Measurements from ENCODE around the gene ANXA7. TPM values are rescaled to one million over a fixed set of nuclear protein-coding genes. Genes with fewer than 3 reads are reported as not detected.

The ANXA7 gene
- total RNA-seq, 1 donor, result 143 TPM

- Histone ChIP-seq H3K36me3 (ENCODE audit: insufficient read depth, low read length) (peaks cover 38% of the 10 kb centered on the region), H3K4me1 (ENCODE audit: insufficient read depth, low read length) (no peaks in the 10 kb centered on the region), H3K4me3 (ENCODE audit: insufficient read depth, low read length) (no peak overlapping the region), H2AFZ (ENCODE audit: low read length) (no peak overlapping the region), H3K27me3 (ENCODE audit: insufficient read depth, low read length) (no peaks in the 10 kb centered on the region), H3K4me2 (ENCODE audit: insufficient read depth, low read length) (no peak overlapping the region), H3K27ac (ENCODE audit: low read depth, low read length) (no peak overlapping the region), H3K9me3 (ENCODE audit: low read depth, low read length) (no peaks in the 10 kb centered on the region), H3K79me2 (ENCODE audit: insufficient read depth, low read length) (no peaks in the 10 kb centered on the region), H4K20me1 (ENCODE audit: insufficient read depth, low read length) (no peaks in the 10 kb centered on the region)
- DNase-seq (ENCODE audit: insufficient read length, low spot score, missing footprints), result no peak
- TF ChIP-seq, protein P1, sequence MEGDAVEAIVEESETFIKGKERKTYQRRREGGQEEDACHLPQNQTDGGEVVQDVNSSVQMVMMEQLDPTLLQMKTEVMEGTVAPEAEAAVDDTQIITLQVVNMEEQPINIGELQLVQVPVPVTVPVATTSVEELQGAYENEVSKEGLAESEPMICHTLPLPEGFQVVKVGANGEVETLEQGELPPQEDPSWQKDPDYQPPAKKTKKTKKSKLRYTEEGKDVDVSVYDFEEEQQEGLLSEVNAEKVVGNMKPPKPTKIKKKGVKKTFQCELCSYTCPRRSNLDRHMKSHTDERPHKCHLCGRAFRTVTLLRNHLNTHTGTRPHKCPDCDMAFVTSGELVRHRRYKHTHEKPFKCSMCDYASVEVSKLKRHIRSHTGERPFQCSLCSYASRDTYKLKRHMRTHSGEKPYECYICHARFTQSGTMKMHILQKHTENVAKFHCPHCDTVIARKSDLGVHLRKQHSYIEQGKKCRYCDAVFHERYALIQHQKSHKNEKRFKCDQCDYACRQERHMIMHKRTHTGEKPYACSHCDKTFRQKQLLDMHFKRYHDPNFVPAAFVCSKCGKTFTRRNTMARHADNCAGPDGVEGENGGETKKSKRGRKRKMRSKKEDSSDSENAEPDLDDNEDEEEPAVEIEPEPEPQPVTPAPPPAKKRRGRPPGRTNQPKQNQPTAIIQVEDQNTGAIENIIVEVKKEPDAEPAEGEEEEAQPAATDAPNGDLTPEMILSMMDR (IDR thresholded peaks at IDR 0.05; ENCODE audit: extremely low read depth, low read depth, low read length), result no peak
Measured at GRCh38 chr10:73368238-73368637, 45.6 kb downstream of the ANXA7 start.

- Histone ChIP-seq H3K27ac (ENCODE audit: low read depth, low read length) (no peak overlapping the region), H3K9me3 (ENCODE audit: low read depth, low read length) (no peaks in the 10 kb centered on the region), H2AFZ (ENCODE audit: low read length) (no peak overlapping the region), H3K27me3 (ENCODE audit: insufficient read depth, low read length) (no peaks in the 10 kb centered on the region), H3K4me3 (ENCODE audit: insufficient read depth, low read length) (no peak overlapping the region), H3K79me2 (ENCODE audit: insufficient read depth, low read length) (no peaks in the 10 kb centered on the region), H3K4me1 (ENCODE audit: insufficient read depth, low read length) (no peaks in the 10 kb centered on the region), H3K36me3 (ENCODE audit: insufficient read depth, low read length) (peaks cover 38% of the 10 kb centered on the region), H3K4me2 (ENCODE audit: insufficient read depth, low read length) (no peak overlapping the region), H4K20me1 (ENCODE audit: insufficient read depth, low read length) (no peaks in the 10 kb centered on the region)
- no peak for DNase-seq (ENCODE audit: insufficient read length, low spot score, missing footprints)
- TF ChIP-seq, protein P1 (IDR thresholded peaks at IDR 0.05; ENCODE audit: extremely low read depth, low read depth, low read length), result no peak
Measured at GRCh38 chr10:73366381-73367298, 47.2 kb downstream of the ANXA7 start.

DNA sequence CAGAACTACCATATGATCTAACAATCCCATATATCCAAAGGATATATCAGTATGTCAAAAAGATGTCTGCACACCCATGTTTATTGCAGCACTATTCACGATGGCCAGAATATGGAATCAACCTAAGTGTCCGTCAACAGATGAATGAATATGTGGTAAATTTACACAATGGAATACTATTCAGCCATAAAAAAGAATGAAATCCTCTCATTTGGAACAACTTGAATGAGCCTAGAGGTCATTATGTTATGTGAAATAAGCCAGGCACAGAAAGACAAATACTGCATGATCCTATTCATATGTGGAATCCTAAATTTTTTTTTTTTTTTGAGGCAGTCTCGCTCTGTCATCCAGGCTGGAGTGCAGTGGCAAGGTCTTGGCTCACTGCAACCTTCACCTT is 48.9 kb downstream of the ANXA7 start:
- TF ChIP-seq, protein P1 (IDR thresholded peaks at IDR 0.05; ENCODE audit: extremely low read depth, low read depth, low read length), result no peak
- Histone ChIP-seq H3K36me3 (ENCODE audit: insufficient read depth, low read length) (peaks cover 31% of the 10 kb centered on the region), H3K4me2 (ENCODE audit: insufficient read depth, low read length) (no peak overlapping the region), H3K9me3 (ENCODE audit: low read depth, low read length) (no peaks in the 10 kb centered on the region), H2AFZ (ENCODE audit: low read length) (no peak overlapping the region), H3K79me2 (ENCODE audit: insufficient read depth, low read length) (no peaks in the 10 kb centered on the region), H3K4me1 (ENCODE audit: insufficient read depth, low read length) (no peaks in the 10 kb centered on the region), H3K27ac (ENCODE audit: low read depth, low read length) (no peak overlapping the region), H4K20me1 (ENCODE audit: insufficient read depth, low read length) (no peaks in the 10 kb centered on the region), H3K27me3 (ENCODE audit: insufficient read depth, low read length) (no peaks in the 10 kb centered on the region), H3K4me3 (ENCODE audit: insufficient read depth, low read length) (no peak overlapping the region)
- no peak for DNase-seq (ENCODE audit: insufficient read length, low spot score, missing footprints)

GRCh38 chr10:73359492-73359891 is 54.4 kb downstream of the ANXA7 start:
- Histone ChIP-seq H2AFZ (ENCODE audit: low read length) (peak overlapping the region; percentile 61), H3K36me3 (ENCODE audit: insufficient read depth, low read length) (no peaks in the 10 kb centered on the region)

More at GRCh38 chr10:73359492-73359891, 54.4 kb downstream of the ANXA7 start:
- DNase-seq (ENCODE audit: insufficient read length, low spot score, missing footprints), result no peak
- Histone ChIP-seq H3K79me2 (ENCODE audit: insufficient read depth, low read length) (no peaks in the 10 kb centered on the region), H3K4me1 (ENCODE audit: insufficient read depth, low read length) (peaks cover 12% of the 10 kb centered on the region), H3K27me3 (ENCODE audit: insufficient read depth, low read length) (peaks cover under 1% of the 10 kb centered on the region), H3K4me2 (ENCODE audit: insufficient read depth, low read length) (peak overlapping the region; percentile 91), H3K27ac (ENCODE audit: low read depth, low read length) (no peak overlapping the region), H3K9me3 (ENCODE audit: low read depth, low read length) (no peaks in the 10 kb centered on the region), H4K20me1 (ENCODE audit: insufficient read depth, low read length) (no peaks in the 10 kb centered on the region), H3K4me3 (ENCODE audit: insufficient read depth, low read length) (peak overlapping the region; percentile 77)
- TF ChIP-seq, protein P1 (IDR thresholded peaks at IDR 0.05; ENCODE audit: extremely low read depth, low read depth, low read length), result no peak

Measured in osteoblast (primary cell).